ENCODE measurements around the gene STX16. TPM values are rescaled to one million over a fixed set of nuclear protein-coding genes. Genes with fewer than 3 reads are reported as not detected.

The STX16 gene
- total RNA-seq, 1 experiment from 2014 or later, result 41.9 TPM

GRCh38 chr20:58709703-58710039 is 58.6 kb downstream of the STX16 start:
- H3K9me3 ChIP-seq (ENCODE audit: control insufficient read depth, insufficient read depth, low read depth, low read length), result no peaks in the 10 kb centered on the region
- H3K27me3 ChIP-seq (ENCODE audit: control insufficient read depth, insufficient read depth, low read length), result no peaks in the 10 kb centered on the region
- CTCF ChIA-PET, result no interaction called here
- H3K4me1 ChIP-seq (ENCODE audit: control insufficient read depth, insufficient read depth, low read length), result no peaks in the 10 kb centered on the region
- no peak overlapping the region for H3K4me3 ChIP-seq (ENCODE audit: low read depth in 2 of 2, low read length in 2 of 2)
- in situ Hi-C loops (cut with HindIII; ENCODE audit: low pct_unique_long_range_greater_than_20kb, low sequenced_read_pairs), result no loop called here
- no peaks in the 10 kb centered on the region for H3K36me3 ChIP-seq (ENCODE audit: control insufficient read depth, insufficient read depth, low read length)
- TF ChIP-seq TCF7L2 (IDR thresholded peaks at IDR 0.05; ENCODE audit: low read depth, low read length) (no peak), SIN3A (IDR thresholded peaks at IDR 0.05; ENCODE audit: borderline replicate concordance, insufficient read depth, low read depth, low read length) (no peak), REST (IDR thresholded peaks at IDR 0.05; ENCODE audit: insufficient read depth in 1 of 2, low read depth in 2 of 2, low read length in 1 of 2) (no peak), POLR2AphosphoS5 (IDR thresholded peaks at IDR 0.05; ENCODE audit: low read depth, low read length) (no peak), CTCF (IDR thresholded peaks at IDR 0.05) (no peak)
- ATAC-seq (no peak), DNase-seq (ENCODE audit: low read depth, low spot score) (no peak)
- intact Hi-C loops (cut with micrococcal nuclease; ENCODE audit: unreplicated experiment), result no loop called here
- no TSS peak for BruUV-seq (replicated peaks)
- POLR2A ChIA-PET, result no interaction called here
- no peak overlapping the region for H3K27ac ChIP-seq (ENCODE audit: low read length)

GRCh38 chr20:58710481-58711265 is 59.6 kb downstream of the STX16 start:
- no peak for ATAC-seq
- intact Hi-C loops (cut with micrococcal nuclease; ENCODE audit: unreplicated experiment) (no loop called here), in situ Hi-C loops (cut with HindIII; ENCODE audit: low pct_unique_long_range_greater_than_20kb, low sequenced_read_pairs) (no loop called here)
- no peak for DNase-seq (ENCODE audit: low read depth, low spot score)
- no peak overlapping the region for H3K27ac ChIP-seq (ENCODE audit: low read length)
- no peaks in the 10 kb centered on the region for H3K27me3 ChIP-seq (ENCODE audit: control insufficient read depth, insufficient read depth, low read length)
- no peak overlapping the region for H3K4me3 ChIP-seq (ENCODE audit: low read depth in 2 of 2, low read length in 2 of 2)
- H3K9me3 ChIP-seq (ENCODE audit: control insufficient read depth, insufficient read depth, low read depth, low read length), result no peaks in the 10 kb centered on the region
- CTCF ChIA-PET, result interaction anchor here (0.6 kb wide), 1 partner anchor 1183 kb away, joined by 4 read pairs; no protein-coding TSS in a partner anchor
- no peak for TF ChIP-seq CTCF (IDR thresholded peaks at IDR 0.05)
- TF ChIP-seq SIN3A (IDR thresholded peaks at IDR 0.05; ENCODE audit: borderline replicate concordance, insufficient read depth, low read depth, low read length), result no peak
- H3K4me1 ChIP-seq (ENCODE audit: control insufficient read depth, insufficient read depth, low read length), result no peaks in the 10 kb centered on the region
- POLR2A ChIA-PET, result no interaction called here
- BruUV-seq (replicated peaks), result no TSS peak
- H3K36me3 ChIP-seq (ENCODE audit: control insufficient read depth, insufficient read depth, low read length), result no peaks in the 10 kb centered on the region
